ENCODE results near the gene ITSN1.

ITSN1 gene

GRCh38 chr21:33886321-33886720 lies 244.0 kb downstream of the ITSN1 start:
- no peak overlapping the region for H2AFZ ChIP-seq (ENCODE audit: low read length, unreplicated experiment)
- no peaks in the 10 kb centered on the region for H3K36me3 ChIP-seq (ENCODE audit: insufficient read depth, low read length)
- no peak overlapping the region for H3K27ac ChIP-seq (ENCODE audit: low read depth, low read length)
- H3K4me3 ChIP-seq (ENCODE audit: low read depth, low read length): no peak overlapping the region
- no peaks in the 10 kb centered on the region for H3K79me2 ChIP-seq (ENCODE audit: control insufficient read depth, insufficient read depth, low read length, unreplicated experiment)
- H3K27me3 ChIP-seq (ENCODE audit: insufficient read depth, low read length): peaks cover 13% of the 10 kb centered on the region; the same call in 1 of the 2 replicates
- no peaks in the 10 kb centered on the region for H3K4me1 ChIP-seq (ENCODE audit: control insufficient read depth, insufficient read depth, low read length, unreplicated experiment)

- H3K27me3 ChIP-seq (ENCODE audit: insufficient read depth, low read length): peaks cover under 1% of the 10 kb centered on the region; the same call in 1 of the 2 replicates
- no peak overlapping the region for H3K4me3 ChIP-seq (ENCODE audit: low read depth, low read length)
- H2AFZ ChIP-seq (ENCODE audit: low read length, unreplicated experiment): no peak overlapping the region
- no peaks in the 10 kb centered on the region for H3K79me2 ChIP-seq (ENCODE audit: control insufficient read depth, insufficient read depth, low read length, unreplicated experiment)
- H3K27ac ChIP-seq (ENCODE audit: low read depth, low read length): no peak overlapping the region
- no peaks in the 10 kb centered on the region for H3K36me3 ChIP-seq (ENCODE audit: insufficient read depth, low read length)
- H3K4me1 ChIP-seq (ENCODE audit: control insufficient read depth, insufficient read depth, low read length, unreplicated experiment): peaks cover 3% of the 10 kb centered on the region
Measured at GRCh38 chr21:33890187-33890586, 247.9 kb downstream of the ITSN1 start.

GRCh38 chr21:33892853-33893252 lies 250.6 kb downstream of the ITSN1 start:
- Histone ChIP-seq H3K4me3 (ENCODE audit: low read depth, low read length) (no peak overlapping the region), H3K79me2 (ENCODE audit: control insufficient read depth, insufficient read depth, low read length, unreplicated experiment) (no peaks in the 10 kb centered on the region), H3K4me1 (ENCODE audit: control insufficient read depth, insufficient read depth, low read length, unreplicated experiment) (peaks cover 3% of the 10 kb centered on the region), H3K27ac (ENCODE audit: low read depth, low read length) (no peak overlapping the region), H3K27me3 (ENCODE audit: insufficient read depth, low read length) (no peaks in the 10 kb centered on the region), H2AFZ (ENCODE audit: low read length, unreplicated experiment) (no peak overlapping the region), H3K36me3 (ENCODE audit: insufficient read depth, low read length) (no peaks in the 10 kb centered on the region)

GRCh38 chr21:33893917-33894316 lies 251.6 kb downstream of the ITSN1 start:
- Histone ChIP-seq H3K4me3 (ENCODE audit: low read depth, low read length) (no peak overlapping the region), H2AFZ (ENCODE audit: low read length, unreplicated experiment) (no peak overlapping the region)

GRCh38 chr21:33894736-33895288 lies 252.5 kb downstream of the ITSN1 start:
- H2AFZ ChIP-seq (ENCODE audit: low read length, unreplicated experiment): peak overlapping the region; percentile 94
- no peaks in the 10 kb centered on the region for H3K36me3 ChIP-seq (ENCODE audit: insufficient read depth, low read length)
- peak overlapping the region; percentile 64 for H3K4me3 ChIP-seq (ENCODE audit: low read depth, low read length)
- H3K27ac ChIP-seq (ENCODE audit: low read depth, low read length): no peak overlapping the region
- H3K4me1 ChIP-seq (ENCODE audit: control insufficient read depth, insufficient read depth, low read length, unreplicated experiment): peaks cover 3% of the 10 kb centered on the region
- H3K79me2 ChIP-seq (ENCODE audit: control insufficient read depth, insufficient read depth, low read length, unreplicated experiment): no peaks in the 10 kb centered on the region
- no peaks in the 10 kb centered on the region for H3K27me3 ChIP-seq (ENCODE audit: insufficient read depth, low read length)

More at GRCh38 chr21:33893917-33894316, 251.6 kb downstream of the ITSN1 start:
- Histone ChIP-seq H3K36me3 (ENCODE audit: insufficient read depth, low read length) (no peaks in the 10 kb centered on the region), H3K27ac (ENCODE audit: low read depth, low read length) (no peak overlapping the region), H3K4me1 (ENCODE audit: control insufficient read depth, insufficient read depth, low read length, unreplicated experiment) (peaks cover 3% of the 10 kb centered on the region), H3K79me2 (ENCODE audit: control insufficient read depth, insufficient read depth, low read length, unreplicated experiment) (no peaks in the 10 kb centered on the region), H3K27me3 (ENCODE audit: insufficient read depth, low read length) (no peaks in the 10 kb centered on the region)

- H3K36me3 ChIP-seq (ENCODE audit: insufficient read depth, low read length): 0 out of 2 replicates have a peak, but pooled peaks cover 5% of the 10 kb centered on the region
- H3K27ac ChIP-seq (ENCODE audit: low read depth, low read length): no peak overlapping the region
- H3K4me3 ChIP-seq (ENCODE audit: low read depth, low read length): peak overlapping the region; percentile 64
- H3K4me1 ChIP-seq (ENCODE audit: control insufficient read depth, insufficient read depth, low read length, unreplicated experiment): peaks cover 3% of the 10 kb centered on the region
- H3K27me3 ChIP-seq (ENCODE audit: insufficient read depth, low read length): no peaks in the 10 kb centered on the region
- H2AFZ ChIP-seq (ENCODE audit: low read length, unreplicated experiment): no peak overlapping the region
- no peaks in the 10 kb centered on the region for H3K79me2 ChIP-seq (ENCODE audit: control insufficient read depth, insufficient read depth, low read length, unreplicated experiment)
Measured at GRCh38 chr21:33895356-33895755, 253.1 kb downstream of the ITSN1 start.

- peaks cover 3% of the 10 kb centered on the region for H3K4me1 ChIP-seq (ENCODE audit: control insufficient read depth, insufficient read depth, low read length, unreplicated experiment)
- H3K36me3 ChIP-seq (ENCODE audit: insufficient read depth, low read length): 0 out of 2 replicates have a peak, but pooled peaks cover 8% of the 10 kb centered on the region
- H3K4me3 ChIP-seq (ENCODE audit: low read depth, low read length): no peak overlapping the region
- H2AFZ ChIP-seq (ENCODE audit: low read length, unreplicated experiment): no peak overlapping the region
- no peak overlapping the region for H3K27ac ChIP-seq (ENCODE audit: low read depth, low read length)
- H3K27me3 ChIP-seq (ENCODE audit: insufficient read depth, low read length): no peaks in the 10 kb centered on the region
- H3K79me2 ChIP-seq (ENCODE audit: control insufficient read depth, insufficient read depth, low read length, unreplicated experiment): no peaks in the 10 kb centered on the region
Measured at GRCh38 chr21:33896691-33897090, 254.4 kb downstream of the ITSN1 start.

- Histone ChIP-seq H3K79me2 (ENCODE audit: control insufficient read depth, insufficient read depth, low read length, unreplicated experiment) (no peaks in the 10 kb centered on the region), H3K36me3 (ENCODE audit: insufficient read depth, low read length) (0 out of 2 replicates have a peak, but pooled peaks cover 8% of the 10 kb centered on the region), H3K27me3 (ENCODE audit: insufficient read depth, low read length) (no peaks in the 10 kb centered on the region), H3K4me1 (ENCODE audit: control insufficient read depth, insufficient read depth, low read length, unreplicated experiment) (peaks cover 3% of the 10 kb centered on the region), H2AFZ (ENCODE audit: low read length, unreplicated experiment) (no peak overlapping the region), H3K27ac (ENCODE audit: low read depth, low read length) (no peak overlapping the region), H3K4me3 (ENCODE audit: low read depth, low read length) (no peak overlapping the region)
Measured at GRCh38 chr21:33897098-33897497, 254.8 kb downstream of the ITSN1 start.

GRCh38 chr21:33897739-33898138 lies 255.4 kb downstream of the ITSN1 start:
- Histone ChIP-seq H3K79me2 (ENCODE audit: control insufficient read depth, insufficient read depth, low read length, unreplicated experiment) (no peaks in the 10 kb centered on the region), H3K27me3 (ENCODE audit: insufficient read depth, low read length) (no peaks in the 10 kb centered on the region), H3K27ac (ENCODE audit: low read depth, low read length) (no peak overlapping the region), H3K4me3 (ENCODE audit: low read depth, low read length) (no peak overlapping the region), H3K4me1 (ENCODE audit: control insufficient read depth, insufficient read depth, low read length, unreplicated experiment) (peaks cover 3% of the 10 kb centered on the region), H2AFZ (ENCODE audit: low read length, unreplicated experiment) (no peak overlapping the region), H3K36me3 (ENCODE audit: insufficient read depth, low read length) (0 out of 2 replicates have a peak, but pooled peaks cover 8% of the 10 kb centered on the region)

GRCh38 chr21:33898586-33898985 lies 256.3 kb downstream of the ITSN1 start:
- Histone ChIP-seq H3K36me3 (ENCODE audit: insufficient read depth, low read length) (0 out of 2 replicates have a peak, but pooled peaks cover 8% of the 10 kb centered on the region), H3K79me2 (ENCODE audit: control insufficient read depth, insufficient read depth, low read length, unreplicated experiment) (no peaks in the 10 kb centered on the region), H3K27ac (ENCODE audit: low read depth, low read length) (no peak overlapping the region), H3K4me1 (ENCODE audit: control insufficient read depth, insufficient read depth, low read length, unreplicated experiment) (peaks cover 3% of the 10 kb centered on the region), H3K4me3 (ENCODE audit: low read depth, low read length) (no peak overlapping the region), H3K27me3 (ENCODE audit: insufficient read depth, low read length) (no peaks in the 10 kb centered on the region), H2AFZ (ENCODE audit: low read length, unreplicated experiment) (no peak overlapping the region)

- H3K27ac ChIP-seq (ENCODE audit: low read depth, low read length): no peak overlapping the region
- no peak overlapping the region for H3K4me3 ChIP-seq (ENCODE audit: low read depth, low read length)
- no peak overlapping the region for H2AFZ ChIP-seq (ENCODE audit: low read length, unreplicated experiment)
- H3K79me2 ChIP-seq (ENCODE audit: control insufficient read depth, insufficient read depth, low read length, unreplicated experiment): no peaks in the 10 kb centered on the region
- H3K27me3 ChIP-seq (ENCODE audit: insufficient read depth, low read length): no peaks in the 10 kb centered on the region
- H3K4me1 ChIP-seq (ENCODE audit: control insufficient read depth, insufficient read depth, low read length, unreplicated experiment): peaks cover 3% of the 10 kb centered on the region
- 0 out of 2 replicates have a peak, but pooled peaks cover 8% of the 10 kb centered on the region for H3K36me3 ChIP-seq (ENCODE audit: insufficient read depth, low read length)
Measured at GRCh38 chr21:33899199-33899598, 256.9 kb downstream of the ITSN1 start.
